Activated CD4-positive, alpha-beta memory T cell treated with anti-CD3 and anti-CD28 coated beads for 36 hours (primary cell): ENCODE results near the gene PREP. TPM values are rescaled to one million over a fixed set of nuclear protein-coding genes. Genes with fewer than 3 reads are reported as not detected.

Source experiments
- CTCF ChIA-PET: fragments of 350-600 bp; sonication (Branson Sonifier 250); formaldehyde crosslinking; loops from one replicate; lab custom pipeline; 2021; ENCODE audit warnings: antibody characterized with exemption, inconsistent platforms; lab: Charles Lee
- POLR2A ChIA-PET: fragments of 350-600 bp; sonication (Branson Sonifier 250); formaldehyde crosslinking; loops from one replicate; lab custom pipeline; 2021; ENCODE audit warnings: antibody characterized with exemption; lab: Charles Lee
- DNase-seq: peaks from one replicate; pipeline ENCODE4 v3.0.0-alpha.2; 2020
- H3K27ac Mint-ChIP-seq: one replicate; pipeline ENCODE4 v1.8.0; 2021; ENCODE audit warnings: mixed read lengths
- H3K27me3 Mint-ChIP-seq: one replicate; pipeline ENCODE4 v1.8.0; 2021; ENCODE audit warnings: mixed read lengths
- H3K36me3 Mint-ChIP-seq: one replicate; pipeline ENCODE4 v1.8.0; 2021; ENCODE audit warnings: mixed read lengths
- H3K4me1 Mint-ChIP-seq: one replicate; pipeline ENCODE4 v1.8.0; 2021; ENCODE audit warnings: low read depth, mixed read lengths
- H3K4me3 Mint-ChIP-seq: one replicate; pipeline ENCODE4 v1.8.0; 2021; ENCODE audit warnings: mild to moderate bottlenecking, mixed read lengths
- H3K9me3 Mint-ChIP-seq: one replicate; pipeline ENCODE4 v1.8.0; 2021; ENCODE audit warnings: mixed read lengths
- intact Hi-C: fragments of 100-400 bp; cut with micrococcal nuclease; formaldehyde crosslinking; loops from one replicate; pipeline ENCODE4 v1.15.1; 2023
- total RNA-seq, 2 experiments: library from RNA; stranded (reverse); gene quantifications; one replicate each; pipeline ENCODE4 v1.2.3, GENCODE V29; 2021

The PREP gene
- total RNA-seq: 10 to 100 TPM; 42.7 to 45.7 TPM

- POLR2A ChIA-PET: interaction anchor here (1.0 to 1.9 kb wide), 3 partner anchors 22 to 217 kb away, joined by 3 to 4 read pairs (median 3); no protein-coding TSS in a partner anchor
- H3K27ac Mint-ChIP-seq: peak within 1 kb of the TSS; percentile 78
- no peaks in the 10 kb centered on the region for H3K36me3 Mint-ChIP-seq
- intact Hi-C loops: loop anchor here (1.0 to 10.0 kb wide), 5 partner anchors 85 to 718 kb away; partner anchors contain the start of gene HACE1
- H3K4me1 Mint-ChIP-seq: peaks cover 57% of the 10 kb centered on the region
- peak; percentile 88 for DNase-seq
- H3K27me3 Mint-ChIP-seq: peaks cover 3% of the 10 kb centered on the region
- H3K4me3 Mint-ChIP-seq: peak within 1 kb of the TSS; percentile 90
- CTCF ChIA-PET: interaction anchor here (0.6 to 2.0 kb wide), 28 partner anchors 10 to 886 kb away, joined by 3 to 20 read pairs (median 4); partner anchors contain the start of gene HACE1
- no peaks in the 10 kb centered on the region for H3K9me3 Mint-ChIP-seq
Observed at GRCh38 chr6:105402939-105403935, at the start of gene PREP. TSS of gene PREP (minus strand) at chr6:105403082. CDS start at chr6:105402891, 191 bp downstream.

- Mint-ChIP-seq H3K27ac (no peak overlapping the region), H3K27me3 (peaks cover 10% of the 10 kb centered on the region), H3K9me3 (no peaks in the 10 kb centered on the region), H3K4me3 (no peak overlapping the region), H3K36me3 (no peaks in the 10 kb centered on the region), H3K4me1 (peaks cover 20% of the 10 kb centered on the region)
- ChIA-PET POLR2A (no interaction called here), CTCF (interaction anchor here (1.7 kb wide), 1 partner anchor 540 kb away, joined by 5 read pairs; no protein-coding TSS in a partner anchor)
- DNase-seq: no peak
- intact Hi-C loops: loop anchor here (10.0 kb wide), 2 partner anchors 542 to 632 kb away; partner anchors contain the start of gene PRDM1
Observed at GRCh38 chr6:105452376-105452775, 49.5 kb upstream of the PREP start.

- Mint-ChIP-seq H3K36me3 (no peaks in the 10 kb centered on the region), H3K4me3 (no peak overlapping the region), H3K9me3 (no peaks in the 10 kb centered on the region), H3K27ac (no peak overlapping the region), H3K27me3 (peaks cover 9% of the 10 kb centered on the region), H3K4me1 (peaks cover 20% of the 10 kb centered on the region)
- intact Hi-C loops: loop anchor here (10.0 kb wide), 2 partner anchors 545 to 635 kb away; partner anchors contain the start of gene PRDM1
- DNase-seq: no peak
- CTCF ChIA-PET: interaction anchor here (0.6 kb wide), 1 partner anchor 20 kb away, joined by 3 read pairs; no protein-coding TSS in a partner anchor
- POLR2A ChIA-PET: no interaction called here
Observed at GRCh38 chr6:105449756-105450390, 47.0 kb upstream of the PREP start.

GRCh38 chr6:105445481-105445880 is 42.6 kb upstream of the PREP start:
- Mint-ChIP-seq H3K27ac (no peak overlapping the region), H3K4me1 (no peaks in the 10 kb centered on the region), H3K4me3 (no peak overlapping the region), H3K36me3 (no peaks in the 10 kb centered on the region), H3K27me3 (peaks cover 4% of the 10 kb centered on the region), H3K9me3 (no peaks in the 10 kb centered on the region)
- ChIA-PET CTCF (no interaction called here), POLR2A (no interaction called here)
- intact Hi-C loops: no loop called here
- DNase-seq: no peak

- intact Hi-C loops: no loop called here
- no peaks in the 10 kb centered on the region for H3K36me3 Mint-ChIP-seq
- no peak for DNase-seq
- ChIA-PET CTCF (no interaction called here), POLR2A (no interaction called here)
- no peak overlapping the region for H3K27ac Mint-ChIP-seq
- H3K4me1 Mint-ChIP-seq: no peaks in the 10 kb centered on the region
- H3K27me3 Mint-ChIP-seq: peaks cover 6% of the 10 kb centered on the region
- H3K9me3 Mint-ChIP-seq: no peaks in the 10 kb centered on the region
- no peak overlapping the region for H3K4me3 Mint-ChIP-seq
Observed at GRCh38 chr6:105443941-105444340, 41.1 kb upstream of the PREP start.

GRCh38 chr6:105442369-105442768 is 39.5 kb upstream of the PREP start:
- Mint-ChIP-seq H3K4me3 (no peak overlapping the region), H3K4me1 (no peaks in the 10 kb centered on the region), H3K27ac (no peak overlapping the region), H3K9me3 (no peaks in the 10 kb centered on the region), H3K27me3 (peaks cover 9% of the 10 kb centered on the region), H3K36me3 (no peaks in the 10 kb centered on the region)
- ChIA-PET POLR2A (no interaction called here), CTCF (no interaction called here)
- no peak for DNase-seq
- intact Hi-C loops: no loop called here

GRCh38 chr6:105437236-105437635 is 34.4 kb upstream of the PREP start:
- H3K27me3 Mint-ChIP-seq: peaks cover 13% of the 10 kb centered on the region
- POLR2A ChIA-PET: no interaction called here
- intact Hi-C loops: no loop called here
- H3K4me1 Mint-ChIP-seq: no peaks in the 10 kb centered on the region
- H3K9me3 Mint-ChIP-seq: no peaks in the 10 kb centered on the region
- no peaks in the 10 kb centered on the region for H3K36me3 Mint-ChIP-seq
- H3K4me3 Mint-ChIP-seq: no peak overlapping the region
- DNase-seq: no peak
- no peak overlapping the region for H3K27ac Mint-ChIP-seq
- CTCF ChIA-PET: no interaction called here

- Mint-ChIP-seq H3K27ac (no peak overlapping the region), H3K36me3 (no peaks in the 10 kb centered on the region), H3K4me3 (no peak overlapping the region), H3K27me3 (peaks cover 11% of the 10 kb centered on the region), H3K4me1 (no peaks in the 10 kb centered on the region), H3K9me3 (no peaks in the 10 kb centered on the region)
- CTCF ChIA-PET: interaction anchor here (0.9 to 6.5 kb wide), 3 partner anchors 10 to 791 kb away, joined by 3 to 55 read pairs (median 4); no protein-coding TSS in a partner anchor
- intact Hi-C loops: loop anchor here (2.0 to 5.0 kb wide), 2 partner anchors 299 to 867 kb away; no protein-coding TSS in a partner anchor
- no peak for DNase-seq
- POLR2A ChIA-PET: no interaction called here
Observed at GRCh38 chr6:105433723-105434122, 30.8 kb upstream of the PREP start.

GRCh38 chr6:105432797-105433196 is 29.9 kb upstream of the PREP start:
- ChIA-PET POLR2A (no interaction called here), CTCF (interaction anchor here (0.9 to 6.5 kb wide), 8 partner anchors 8 to 791 kb away, joined by 3 to 55 read pairs (median 4); no protein-coding TSS in a partner anchor)
- H3K27me3 Mint-ChIP-seq: peaks cover 8% of the 10 kb centered on the region
- no peak overlapping the region for H3K4me3 Mint-ChIP-seq
- no peaks in the 10 kb centered on the region for H3K9me3 Mint-ChIP-seq
- DNase-seq: no peak
- H3K4me1 Mint-ChIP-seq: no peaks in the 10 kb centered on the region
- no peaks in the 10 kb centered on the region for H3K36me3 Mint-ChIP-seq
- H3K27ac Mint-ChIP-seq: no peak overlapping the region
- intact Hi-C loops: loop anchor here (2.0 to 5.0 kb wide), 2 partner anchors 300 to 868 kb away; no protein-coding TSS in a partner anchor

- CTCF ChIA-PET: interaction anchor here (0.6 to 6.5 kb wide), 48 partner anchors 8 to 1548 kb away, joined by 3 to 55 read pairs (median 4); partner anchors contain the start of genes ATG5 and PREP
- Mint-ChIP-seq H3K36me3 (no peaks in the 10 kb centered on the region), H3K4me3 (no peak overlapping the region), H3K9me3 (no peaks in the 10 kb centered on the region), H3K27ac (no peak overlapping the region), H3K27me3 (peaks cover 8% of the 10 kb centered on the region), H3K4me1 (no peaks in the 10 kb centered on the region)
- intact Hi-C loops: loop anchor here (2.0 to 5.0 kb wide), 3 partner anchors 54 to 792 kb away; no protein-coding TSS in a partner anchor
- DNase-seq: no peak
- POLR2A ChIA-PET: no interaction called here
Observed at GRCh38 chr6:105431226-105431625, 28.3 kb upstream of the PREP start.

- no peaks in the 10 kb centered on the region for H3K36me3 Mint-ChIP-seq
- no peaks in the 10 kb centered on the region for H3K4me1 Mint-ChIP-seq
- intact Hi-C loops: loop anchor here (2.0 to 5.0 kb wide), 3 partner anchors 54 to 792 kb away; no protein-coding TSS in a partner anchor
- ChIA-PET CTCF (interaction anchor here (0.6 to 6.5 kb wide), 15 partner anchors 28 to 1549 kb away, joined by 3 to 55 read pairs (median 4); partner anchors contain the start of genes ATG5 and PREP), POLR2A (no interaction called here)
- H3K27me3 Mint-ChIP-seq: peaks cover 4% of the 10 kb centered on the region
- no peak for DNase-seq
- no peaks in the 10 kb centered on the region for H3K9me3 Mint-ChIP-seq
- no peak overlapping the region for H3K4me3 Mint-ChIP-seq
- no peak overlapping the region for H3K27ac Mint-ChIP-seq
Observed at GRCh38 chr6:105430685-105431084, 27.8 kb upstream of the PREP start.
